22Rv1 (cell line): ENCODE results near the gene PDPR.
A peak's percentile ranks its signal among the peaks of the same experiment; 100 is the strongest.
"Not testable (repeated sequence)": the region's sequence is repeated elsewhere in the genome, so short reads cannot be mapped to it uniquely, and the experiment has no call there.

Source experiments
- H3K27ac ChIP-seq: fragments of 450-650 bp; 2 replicates; pipeline ENCODE4 v1.5.1; 2017
- ZFX ChIP-seq: fragments of 450-650 bp; IDR thresholded peaks from 2 replicates; pipeline ENCODE4 v1.6.1; 2017; ENCODE audit warnings: antibody characterized with exemption, borderline replicate concordance
- TF ChIP-seq, protein P1 (sequence below): fragments of 450-650 bp; IDR thresholded peaks from 2 replicates; pipeline ENCODE4 v1.5.1; 2017; ENCODE audit warnings: mild to moderate bottlenecking

PDPR gene

DNA sequence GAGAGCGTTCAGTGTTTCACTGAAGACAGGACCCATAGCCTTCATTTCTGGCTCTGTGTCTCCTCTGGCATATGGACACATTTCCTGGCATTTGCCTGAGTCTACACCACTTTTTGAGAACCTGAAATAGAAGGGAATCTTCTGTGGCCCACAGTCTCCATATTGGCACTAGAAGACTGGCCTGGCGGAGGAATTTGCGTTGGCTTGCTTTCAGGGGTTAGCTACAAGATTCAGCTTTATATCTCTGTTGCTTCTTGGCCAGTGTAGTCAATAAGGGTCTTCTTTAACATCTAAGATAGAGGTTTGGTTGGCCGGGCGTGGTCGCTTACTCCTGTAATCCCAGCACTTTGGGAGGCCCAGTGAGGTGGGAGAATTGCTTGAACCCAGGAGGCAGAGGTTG, 46.7 kb downstream of the PDPR start:
- TF ChIP-seq ZFX: no peak
- TF ChIP-seq, protein P1, sequence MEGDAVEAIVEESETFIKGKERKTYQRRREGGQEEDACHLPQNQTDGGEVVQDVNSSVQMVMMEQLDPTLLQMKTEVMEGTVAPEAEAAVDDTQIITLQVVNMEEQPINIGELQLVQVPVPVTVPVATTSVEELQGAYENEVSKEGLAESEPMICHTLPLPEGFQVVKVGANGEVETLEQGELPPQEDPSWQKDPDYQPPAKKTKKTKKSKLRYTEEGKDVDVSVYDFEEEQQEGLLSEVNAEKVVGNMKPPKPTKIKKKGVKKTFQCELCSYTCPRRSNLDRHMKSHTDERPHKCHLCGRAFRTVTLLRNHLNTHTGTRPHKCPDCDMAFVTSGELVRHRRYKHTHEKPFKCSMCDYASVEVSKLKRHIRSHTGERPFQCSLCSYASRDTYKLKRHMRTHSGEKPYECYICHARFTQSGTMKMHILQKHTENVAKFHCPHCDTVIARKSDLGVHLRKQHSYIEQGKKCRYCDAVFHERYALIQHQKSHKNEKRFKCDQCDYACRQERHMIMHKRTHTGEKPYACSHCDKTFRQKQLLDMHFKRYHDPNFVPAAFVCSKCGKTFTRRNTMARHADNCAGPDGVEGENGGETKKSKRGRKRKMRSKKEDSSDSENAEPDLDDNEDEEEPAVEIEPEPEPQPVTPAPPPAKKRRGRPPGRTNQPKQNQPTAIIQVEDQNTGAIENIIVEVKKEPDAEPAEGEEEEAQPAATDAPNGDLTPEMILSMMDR: no peak
- no peak overlapping the region for H3K27ac ChIP-seq

DNA sequence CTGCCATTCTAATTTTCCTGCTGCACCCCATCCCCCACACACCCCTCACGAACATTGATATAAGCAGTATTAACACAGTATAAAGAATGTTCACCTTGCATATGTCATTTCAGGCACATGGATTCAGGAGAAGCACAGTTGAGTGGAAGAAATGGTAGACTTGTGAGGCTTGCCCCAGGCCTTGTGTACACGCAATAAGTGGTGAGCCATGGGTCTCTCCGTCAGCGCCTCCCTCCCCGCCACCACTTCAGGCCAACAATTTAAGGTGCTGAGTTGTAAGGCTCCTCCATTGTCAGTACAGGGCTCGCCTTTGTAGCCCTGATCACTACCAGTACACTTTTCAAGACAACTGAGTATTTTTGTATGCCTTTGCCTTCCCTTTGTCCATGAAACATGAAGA, 47.2 kb downstream of the PDPR start:
- H3K27ac ChIP-seq: no peak overlapping the region
- TF ChIP-seq, protein P1: no peak
- TF ChIP-seq ZFX: no peak

DNA sequence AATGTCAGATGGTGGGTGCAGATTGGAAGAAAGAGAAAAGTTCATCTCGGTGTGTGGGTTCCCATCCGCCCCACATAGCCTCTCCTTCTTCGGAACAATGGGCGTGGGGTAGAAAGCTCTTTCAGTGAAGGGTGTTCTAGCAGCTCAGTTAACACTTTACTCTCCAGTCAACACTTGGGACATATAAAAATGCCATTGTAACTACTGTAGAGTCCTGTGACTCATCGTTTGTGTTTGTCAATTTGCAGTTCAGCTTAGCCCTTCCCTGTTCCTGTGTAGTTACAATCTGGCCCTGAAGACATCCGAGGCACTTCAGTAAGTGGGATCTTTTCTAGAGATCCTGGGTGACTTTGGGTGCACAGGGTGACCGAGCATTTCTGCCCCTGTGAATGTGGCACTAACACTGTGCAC, 47.9 kb downstream of the PDPR start:
- 0 out of 2 replicates have a peak overlapping the region, but pooled peaks have one; percentile 1 for H3K27ac ChIP-seq
- TF ChIP-seq, protein P1: no peak
- TF ChIP-seq ZFX: no peak

DNA sequence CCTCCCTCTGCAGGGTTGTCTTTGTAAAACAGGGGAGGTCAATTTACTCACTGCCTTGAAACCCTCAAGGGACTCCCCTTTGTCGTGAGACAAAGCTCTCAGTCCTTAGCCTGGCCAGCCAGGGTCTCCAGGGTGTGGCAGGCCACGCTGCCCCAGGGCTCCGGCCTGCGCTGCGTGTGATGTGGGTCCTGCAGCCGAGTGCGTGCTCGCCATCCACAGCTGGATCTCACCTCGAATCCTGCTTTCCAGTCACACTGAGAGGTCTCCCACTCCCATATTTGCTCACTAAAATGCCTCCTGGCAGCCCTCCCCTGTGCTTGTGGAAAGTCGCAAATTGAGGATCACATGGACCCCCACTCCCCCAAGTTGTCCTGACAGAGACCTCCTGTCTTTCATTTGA, 49.5 kb downstream of the PDPR start:
- no peak for TF ChIP-seq ZFX
- TF ChIP-seq, protein P1: no peak
- H3K27ac ChIP-seq: no peak overlapping the region

DNA sequence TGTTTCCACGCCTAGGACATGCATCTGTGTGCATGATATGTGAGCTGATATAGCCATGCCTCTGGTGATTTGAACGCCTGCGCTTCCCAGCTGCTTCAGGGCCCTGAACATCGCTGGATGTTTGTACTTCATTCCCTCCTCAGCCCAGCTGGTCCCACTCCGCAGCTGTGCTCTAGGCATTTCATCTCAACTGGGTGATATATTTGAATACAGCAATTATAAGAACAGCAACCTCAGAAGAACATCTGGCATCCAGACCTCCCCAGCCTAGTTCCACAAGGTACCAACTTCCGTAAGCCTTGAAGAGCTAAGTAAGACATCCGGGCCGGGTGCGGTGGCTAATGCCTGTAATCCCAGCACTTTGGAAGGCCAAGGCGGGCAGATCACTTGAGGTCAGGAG, 52.6 kb downstream of the PDPR start:
- not testable (repeated sequence) for H3K27ac ChIP-seq

DNA sequence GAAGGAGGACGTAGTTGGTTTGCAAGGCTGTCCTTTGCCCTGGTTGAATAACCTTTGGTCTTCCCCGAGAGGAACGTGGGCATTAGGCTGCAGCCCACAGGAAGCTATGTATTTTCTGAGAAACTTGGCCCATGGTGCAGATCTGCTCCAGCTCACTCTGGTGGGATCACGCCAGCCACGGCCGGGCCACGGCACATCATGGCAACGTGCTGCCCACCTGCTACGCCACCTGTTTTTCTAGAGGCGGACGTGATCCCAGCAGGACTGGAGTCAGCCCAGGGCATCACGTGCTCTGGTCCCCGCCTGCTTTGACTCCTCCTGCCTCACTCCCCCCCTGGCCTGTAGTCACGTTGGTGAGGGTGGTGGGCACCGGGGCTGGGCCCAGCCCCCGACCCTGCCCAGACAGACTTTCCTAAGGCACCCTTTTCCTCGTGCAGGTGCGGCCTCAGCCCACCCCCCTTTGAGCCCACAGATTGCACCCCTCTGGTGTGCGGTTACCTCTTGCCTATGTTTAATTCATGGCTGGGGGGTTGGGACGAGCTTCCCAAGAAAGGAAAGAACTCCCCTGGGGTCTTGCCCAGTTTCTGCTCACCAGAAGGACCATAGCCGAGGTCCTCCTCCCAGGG, 59.2 kb downstream of the PDPR start, which contains the start of gene CLEC18C:
TSS of gene CLEC18C (plus strand) at position 576 of the 626 bp plus-strand sequence. CDS start 492 bp downstream, outside the sequence.
- H3K27ac ChIP-seq: not testable (repeated sequence)

DNA sequence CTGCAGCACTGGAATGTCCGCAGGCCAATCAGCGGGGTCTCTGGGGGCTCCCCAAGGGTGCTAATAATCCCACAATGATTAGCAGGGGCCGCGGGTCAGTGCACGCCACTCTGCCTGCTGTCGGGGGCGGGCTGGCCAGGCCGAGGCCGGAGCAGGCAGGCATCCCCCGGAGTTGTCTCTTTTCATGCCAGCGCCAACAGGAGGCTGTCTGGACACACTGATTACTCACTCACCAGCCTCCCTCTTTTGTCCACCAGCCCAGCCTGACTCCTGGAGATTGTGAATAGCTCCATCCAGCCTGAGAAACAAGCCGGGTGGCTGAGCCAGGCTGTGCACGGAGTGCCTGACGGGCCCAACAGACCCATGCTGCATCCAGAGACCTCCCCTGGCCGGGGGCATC, 59.8 kb downstream of the PDPR start:
- H3K27ac ChIP-seq: not testable (repeated sequence)

DNA sequence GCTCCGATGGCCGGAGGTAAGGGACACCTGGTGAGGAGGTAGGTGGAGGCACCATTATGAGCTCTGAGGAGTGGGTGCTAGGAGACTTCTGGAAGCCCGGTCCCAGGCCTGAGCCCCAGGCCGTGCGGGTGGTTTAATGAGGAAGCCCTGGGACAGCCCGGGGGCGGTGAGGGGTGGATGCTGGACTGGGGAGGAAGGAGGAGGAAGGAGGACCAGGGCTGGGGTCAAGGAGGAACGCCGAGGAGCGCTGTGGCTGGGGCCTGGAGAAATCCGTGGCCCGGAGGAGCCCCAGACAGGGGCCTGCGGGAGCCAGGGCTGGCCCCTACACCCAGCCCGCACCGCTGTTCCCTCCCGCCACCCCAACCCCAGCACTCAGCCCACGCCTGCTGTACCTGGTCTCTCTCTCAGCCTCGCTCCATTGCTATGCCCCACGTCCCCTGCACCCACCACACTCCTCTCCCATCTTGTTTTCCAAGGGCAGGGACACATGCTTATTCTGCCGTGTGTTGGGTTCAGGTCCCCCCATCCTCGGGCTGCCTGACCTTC, 60.3 kb downstream of the PDPR start:
- H3K27ac ChIP-seq: not testable (repeated sequence)

DNA sequence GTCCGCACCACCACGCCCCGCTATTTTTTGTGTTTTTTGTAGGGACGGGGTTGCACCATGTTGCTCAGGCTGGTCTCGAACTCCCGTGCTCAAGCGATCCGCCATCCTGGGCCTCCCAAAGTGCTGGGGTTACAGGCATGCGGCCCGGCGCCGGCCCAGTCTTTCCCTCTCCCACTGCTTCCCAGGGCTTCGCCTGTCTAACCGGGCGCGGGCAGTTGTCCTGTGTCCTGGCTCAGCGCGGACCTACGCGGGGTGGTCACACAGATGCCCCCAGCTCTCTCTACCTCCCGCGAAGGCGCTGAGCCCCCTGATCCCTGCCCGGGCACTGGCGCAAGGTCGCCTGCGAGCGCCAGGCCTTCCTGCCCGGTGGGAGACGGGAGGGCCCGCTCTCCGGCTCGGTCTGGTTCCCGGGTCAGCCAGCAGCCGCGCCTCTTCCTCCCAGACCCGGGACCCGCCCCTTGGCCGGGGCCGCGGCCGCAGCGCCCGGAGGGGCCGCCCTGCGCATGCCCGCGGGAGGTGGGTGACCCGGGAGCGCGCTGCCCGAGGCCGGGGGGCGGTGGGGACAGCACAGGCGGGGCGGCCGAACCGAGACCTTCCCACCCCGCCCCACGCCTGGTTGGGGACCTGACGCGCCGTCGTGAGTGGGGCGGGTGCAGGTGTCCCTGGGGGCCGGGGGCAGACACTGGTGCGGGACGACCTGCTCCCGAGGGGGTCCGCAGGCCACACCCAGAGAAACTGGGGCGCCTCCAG, 73.9 kb downstream of the PDPR start:
- not testable (repeated sequence) for H3K27ac ChIP-seq

DNA sequence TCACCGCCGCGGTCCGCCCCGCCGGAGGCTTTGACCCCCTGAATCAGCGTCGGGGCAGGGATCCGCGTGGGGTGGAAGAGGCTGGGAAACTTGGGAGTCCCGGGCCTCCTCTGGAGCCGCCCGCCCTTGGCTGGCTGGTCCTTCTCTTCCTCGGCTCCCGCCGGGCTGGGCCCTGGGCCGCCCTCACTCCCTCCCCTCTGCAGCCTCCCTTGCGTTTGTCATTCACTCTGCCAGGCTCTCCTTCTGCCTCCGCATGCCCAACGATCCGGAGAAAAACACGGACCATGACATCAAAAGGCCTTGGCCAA, 74.4 kb downstream of the PDPR start:
- H3K27ac ChIP-seq: not testable (repeated sequence)

DNA sequence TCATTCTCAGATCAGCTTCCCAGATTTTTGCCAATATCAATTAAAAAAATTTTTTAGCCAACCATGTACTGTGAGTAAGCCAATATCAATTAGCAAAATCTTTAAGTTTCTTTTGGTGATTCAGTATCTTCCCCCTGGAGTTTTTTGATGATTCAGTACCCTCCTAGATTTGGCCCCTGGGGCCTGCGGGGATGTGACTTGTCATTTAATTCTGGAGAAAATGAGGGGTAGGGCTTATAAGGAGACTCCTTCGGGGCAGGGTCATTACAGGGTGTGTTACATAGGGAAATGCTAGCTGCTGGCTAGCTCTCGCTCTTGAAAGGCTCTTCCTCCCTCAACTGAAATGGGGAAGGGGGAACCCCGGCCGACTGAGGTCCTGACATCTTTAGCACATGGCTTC, 76.4 kb downstream of the PDPR start:
- H3K27ac ChIP-seq: not testable (repeated sequence)

DNA sequence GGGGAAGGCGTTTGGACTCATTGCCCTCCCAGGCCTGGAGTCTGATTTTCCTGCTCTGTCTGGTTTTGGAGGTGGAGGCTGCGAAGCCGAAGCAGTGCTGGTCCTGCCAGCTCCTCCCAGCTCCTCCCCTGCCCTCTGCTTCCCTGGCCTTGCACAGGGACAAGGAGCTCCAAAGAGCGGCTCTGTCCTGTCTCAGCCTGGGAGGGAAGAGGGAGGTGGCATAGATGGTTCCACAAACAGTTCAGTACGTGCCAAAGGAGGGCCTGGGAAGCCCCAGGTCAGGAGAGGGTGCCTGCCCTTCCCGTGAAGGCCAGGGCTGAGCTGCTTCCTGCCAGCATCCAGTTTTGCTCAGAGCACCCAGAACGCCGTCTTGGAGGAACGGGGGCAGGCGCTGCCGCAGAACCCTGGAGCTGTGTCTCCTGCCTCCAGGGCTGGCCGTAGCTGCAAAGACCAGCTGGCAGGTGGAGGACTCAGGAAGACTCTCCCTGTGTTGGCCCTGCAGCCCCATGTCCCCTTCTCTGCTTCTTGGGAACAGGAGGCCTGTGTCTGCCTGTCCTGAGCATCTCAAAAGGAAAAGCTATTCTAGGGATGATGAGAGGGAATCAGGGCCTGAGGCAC, 82.7 kb downstream of the PDPR start:
- not testable (repeated sequence) for H3K27ac ChIP-seq

DNA sequence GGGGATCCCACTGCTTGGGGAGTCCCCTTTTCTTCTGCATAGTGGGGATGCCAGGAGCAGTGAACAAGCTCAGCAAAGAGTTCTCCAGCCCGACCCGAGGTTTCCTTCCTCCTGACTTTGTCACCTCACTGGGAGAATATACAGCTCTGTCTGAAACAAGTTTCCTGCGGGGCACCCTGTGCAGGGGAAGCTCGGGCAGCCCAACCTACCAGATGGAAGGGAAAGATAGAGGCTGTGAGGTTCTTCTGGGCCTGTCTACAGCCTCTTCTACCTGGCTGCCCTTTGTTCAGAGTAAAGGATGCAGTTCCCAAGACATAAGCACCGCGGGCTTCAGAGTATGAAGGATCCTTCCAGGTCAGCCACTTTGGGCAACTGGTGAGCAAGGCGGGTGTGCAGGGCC, 83.5 kb downstream of the PDPR start:
- H3K27ac ChIP-seq: not testable (repeated sequence)

DNA sequence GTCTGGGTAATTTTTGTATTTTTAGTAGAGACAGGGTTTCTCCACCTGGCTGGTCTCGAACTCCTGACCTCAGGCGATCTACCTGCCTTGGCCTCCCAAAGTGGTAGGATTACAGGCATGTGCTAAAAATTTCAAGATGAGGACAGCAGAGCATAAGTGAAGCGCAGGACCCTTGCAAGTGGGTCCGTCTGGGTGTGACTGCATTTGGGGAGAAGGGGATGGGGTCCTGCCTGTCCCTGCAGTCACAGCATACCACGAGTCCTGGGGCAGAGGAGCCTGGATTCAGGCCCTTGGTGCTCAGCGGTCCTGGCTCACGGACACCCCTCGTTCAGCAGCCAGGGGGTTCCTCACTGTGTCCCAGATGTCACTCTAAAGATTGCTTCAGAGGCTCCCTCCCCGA, 84.1 kb downstream of the PDPR start:
- H3K27ac ChIP-seq: not testable (repeated sequence)

DNA sequence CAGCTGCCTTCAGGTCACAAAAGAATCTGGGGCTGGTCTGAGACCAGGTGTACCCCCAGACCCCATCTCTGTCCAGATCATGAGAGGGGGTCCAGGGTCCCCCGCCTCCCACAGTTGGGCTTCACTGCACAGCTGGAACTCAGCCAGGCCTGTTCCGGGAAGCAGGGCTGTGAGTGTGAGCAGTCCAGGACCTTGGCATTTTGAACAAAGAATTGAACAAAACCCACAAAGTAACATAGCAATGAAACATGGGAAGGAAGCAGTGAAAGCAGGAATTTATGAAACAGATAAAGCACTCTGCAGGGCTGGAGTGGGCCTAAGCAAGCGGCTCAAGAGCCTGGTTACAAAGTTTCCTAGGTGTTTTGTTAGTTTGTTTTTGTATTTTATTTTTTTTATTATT, 84.5 kb downstream of the PDPR start:
- H3K27ac ChIP-seq: not testable (repeated sequence)

DNA sequence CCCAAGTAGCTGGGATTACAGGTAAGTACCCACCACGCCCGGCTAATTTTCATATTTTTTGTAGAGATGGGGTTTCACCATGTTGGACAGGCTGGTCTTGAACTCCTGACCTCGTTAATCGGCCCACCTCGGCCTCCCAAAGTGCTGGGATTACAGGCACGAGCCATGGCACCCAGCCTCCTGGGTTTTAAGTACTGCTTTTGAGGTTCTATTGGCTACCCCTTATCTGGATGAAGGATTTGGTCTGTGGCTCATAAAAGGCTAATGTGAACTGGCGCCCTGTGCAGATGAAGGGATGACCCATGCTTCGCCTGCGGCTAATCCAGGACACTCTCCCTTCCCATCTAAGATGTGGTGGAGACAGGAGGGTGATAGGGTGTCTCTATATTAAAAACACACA, 85.0 kb downstream of the PDPR start:
- not testable (repeated sequence) for H3K27ac ChIP-seq
